DOHH2 (cell line): Measurements from ENCODE around the gene FRAS1.

Source experiments
- H3F3A ChIP-seq: fragments of 200-600 bp; sonication (generic), shearing (Covaris generic); 2 replicates; pipeline ENCODE4 v1.6.0; 2016; ENCODE audit warnings: antibody characterized with exemption, mild to moderate bottlenecking; ENCODE audit not compliant: control insufficient read depth, insufficient read depth
- H3K27ac ChIP-seq: fragments of 200-600 bp; sonication (generic); 2 replicates; pipeline ENCODE4 v1.5.1; 2014; ENCODE audit warnings: low read depth, mild to moderate bottlenecking, low read length, moderate library complexity
- H3K27me3 ChIP-seq: fragments of 200-600 bp; sonication (generic); 2 replicates; pipeline ENCODE4 v1.6.1; 2014; ENCODE audit warnings: mild to moderate bottlenecking, low read length, mixed read lengths; ENCODE audit not compliant: control insufficient read depth
- H3K36me3 ChIP-seq: fragments of 200-600 bp; sonication (generic); 2 replicates; pipeline ENCODE4 v1.6.1; 2014; ENCODE audit warnings: mild to moderate bottlenecking, low read length, moderate library complexity, mixed read lengths; ENCODE audit not compliant: control insufficient read depth
- H3K4me1 ChIP-seq: fragments of 200-600 bp; sonication (generic); 2 replicates; pipeline ENCODE4 v1.6.1; 2014; ENCODE audit warnings: mild to moderate bottlenecking, low read length, mixed read lengths; ENCODE audit not compliant: control insufficient read depth
- H3K4me2 ChIP-seq: fragments of 200-600 bp; sonication (generic); 2 replicates; pipeline ENCODE4 v1.6.0; 2014; ENCODE audit warnings: mild to moderate bottlenecking, low read length, moderate library complexity
- H3K4me3 ChIP-seq: fragments of 200-600 bp; sonication (generic); 2 replicates; pipeline ENCODE4 v1.5.1; 2014; ENCODE audit warnings: mild to moderate bottlenecking, low read length, mixed read lengths
- H3K79me2 ChIP-seq: fragments of 200-600 bp; sonication (generic); 2 replicates; pipeline ENCODE4 v1.6.1; 2014; ENCODE audit warnings: mild to moderate bottlenecking, low read length, mixed read lengths; ENCODE audit not compliant: control insufficient read depth
- H3K9me2 ChIP-seq: fragments of 200-600 bp; sonication (generic); replicated peaks from 2 replicates; pipeline ENCODE4 v1.6.1; 2014; ENCODE audit warnings: mild to moderate bottlenecking, low read length, mixed read lengths; ENCODE audit not compliant: control insufficient read depth
- H3K9me3 ChIP-seq: fragments of 200-600 bp; sonication (generic); 2 replicates; pipeline ENCODE4 v1.6.1; 2014; ENCODE audit warnings: antibody characterized with exemption, low read length, mixed read lengths; ENCODE audit not compliant: control insufficient read depth, insufficient read depth
- H4K20me1 ChIP-seq: fragments of 200-600 bp; sonication (generic); 2 replicates; pipeline ENCODE4 v1.6.0; 2014; ENCODE audit warnings: low read depth, mild to moderate bottlenecking, antibody characterized with exemption, low read length, moderate library complexity; ENCODE audit not compliant: control insufficient read depth, insufficient read depth
- CTCF ChIP-seq: fragments of 200-600 bp; sonication (generic); IDR thresholded peaks from one replicate; pipeline ENCODE4 v1.5.1; 2014; ENCODE audit warnings: antibody characterized with exemption, mild to moderate bottlenecking, low read depth, low read length; ENCODE audit not compliant: poor library complexity, severe bottlenecking
- EZH2phosphoT487 ChIP-seq: fragments of 200-600 bp; sonication (generic); IDR thresholded peaks from 2 replicates; pipeline ENCODE4 v1.6.1; 2017; ENCODE audit warnings: borderline replicate concordance, mild to moderate bottlenecking, antibody characterized with exemption, low read length, moderate library complexity, mixed read lengths

FRAS1 gene

GRCh38 chr4:78166622-78167021 lies 109.5 kb downstream of the FRAS1 start:
- Histone ChIP-seq H3K27ac (no peak overlapping the region), H3K79me2 (no peaks in the 10 kb centered on the region), H3F3A (no peaks in the 10 kb centered on the region), H3K4me2 (no peak overlapping the region), H3K36me3 (no peaks in the 10 kb centered on the region), H3K27me3 (no peaks in the 10 kb centered on the region; the same call in 1 of the 2 replicates), H3K9me3 (no peaks in the 10 kb centered on the region), H4K20me1 (no peaks in the 10 kb centered on the region), H3K4me1 (no peaks in the 10 kb centered on the region), H3K4me3 (no peak overlapping the region), H3K9me2 (no peaks in the 10 kb centered on the region)
- TF ChIP-seq CTCF = no peak
- no peak for TF ChIP-seq EZH2phosphoT487

- Histone ChIP-seq H3K4me2 (no peak overlapping the region), H4K20me1 (no peaks in the 10 kb centered on the region), H3K27ac (no peak overlapping the region), H3K79me2 (no peaks in the 10 kb centered on the region), H3K4me1 (no peaks in the 10 kb centered on the region), H3K9me2 (no peaks in the 10 kb centered on the region), H3K4me3 (no peak overlapping the region), H3K36me3 (no peaks in the 10 kb centered on the region), H3K9me3 (no peaks in the 10 kb centered on the region), H3F3A (no peaks in the 10 kb centered on the region), H3K27me3 (no peaks in the 10 kb centered on the region; the same call in none of the 2 replicates)
- no peak for TF ChIP-seq CTCF
- TF ChIP-seq EZH2phosphoT487 = no peak
Observed at GRCh38 chr4:78167510-78167909, 110.4 kb downstream of the FRAS1 start.

- Histone ChIP-seq H3K9me3 (no peaks in the 10 kb centered on the region), H3K36me3 (no peaks in the 10 kb centered on the region), H3K4me1 (no peaks in the 10 kb centered on the region), H3K4me3 (no peak overlapping the region), H3K9me2 (no peaks in the 10 kb centered on the region), H3K79me2 (no peaks in the 10 kb centered on the region), H3K4me2 (no peak overlapping the region), H3K27me3 (no peaks in the 10 kb centered on the region; the same call in none of the 2 replicates), H4K20me1 (no peaks in the 10 kb centered on the region), H3F3A (no peaks in the 10 kb centered on the region), H3K27ac (no peak overlapping the region)
- TF ChIP-seq CTCF (no peak), EZH2phosphoT487 (no peak)
Observed at GRCh38 chr4:78168029-78168428, 110.9 kb downstream of the FRAS1 start.
